ENCODE measurements around the gene ITK.
A peak's percentile ranks its signal among the peaks of the same experiment; 100 is the strongest.

The ITK gene

GRCh38 chr5:157284458-157285212 lies 104.0 kb downstream of the ITK start:
- DNase-seq: no peak

GRCh38 chr5:157285310-157286035 lies 104.8 kb downstream of the ITK start:
- no peak for DNase-seq

- no peak for DNase-seq
Measured at GRCh38 chr5:157286761-157287211, 106.1 kb downstream of the ITK start.

GRCh38 chr5:157288405-157289163 lies 107.9 kb downstream of the ITK start:
- DNase-seq: no peak

- no peak for DNase-seq
Measured at GRCh38 chr5:157289164-157289819, 108.7 kb downstream of the ITK start.

- DNase-seq: peak; percentile 24
Measured at GRCh38 chr5:157290156-157290980, 109.7 kb downstream of the ITK start.

- no peak for DNase-seq
Measured at GRCh38 chr5:157290981-157291711, 110.5 kb downstream of the ITK start.

GRCh38 chr5:157292599-157292998 lies 112.0 kb downstream of the ITK start:
- DNase-seq: no peak

- no peak for DNase-seq
Measured at GRCh38 chr5:157294407-157295091, 113.9 kb downstream of the ITK start.

GRCh38 chr5:157295247-157295646 lies 114.6 kb downstream of the ITK start:
- no peak for DNase-seq

- no peak for DNase-seq
Measured at GRCh38 chr5:157300564-157300963, 119.9 kb downstream of the ITK start.

GRCh38 chr5:157301066-157301465 lies 120.4 kb downstream of the ITK start:
- DNase-seq: no peak

GRCh38 chr5:157303023-157303422 lies 122.4 kb downstream of the ITK start:
- DNase-seq: no peak

- no peak for DNase-seq
Measured at GRCh38 chr5:157303667-157304327, 123.2 kb downstream of the ITK start.

Data from HCEC 1CT (cell line).